KMS-11 (cell line): ENCODE measurements around the gene TCTN3.

Experiments
- H2AFZ ChIP-seq: fragments of 200-600 bp; sonication (generic); 2 replicates; pipeline ENCODE4 v1.6.1; 2016; ENCODE audit warnings: antibody characterized with exemption, mixed run types, low read depth
- H3K27ac ChIP-seq: fragments of 200-600 bp; sonication (generic); 2 replicates; pipeline ENCODE4 v1.6.1; 2016; ENCODE audit warnings: mild to moderate bottlenecking, mixed run types
- H3K27me3 ChIP-seq: fragments of 200-600 bp; sonication (generic); 2 replicates; pipeline ENCODE4 v1.6.1; 2017; ENCODE audit warnings: mild to moderate bottlenecking, low read depth, mixed run types, moderate library complexity; ENCODE audit not compliant: insufficient read depth
- H3K36me3 ChIP-seq: fragments of 200-600 bp; sonication (generic); 2 replicates; pipeline ENCODE4 v1.6.1; 2017; ENCODE audit warnings: mild to moderate bottlenecking, mixed run types; ENCODE audit not compliant: insufficient read depth
- H3K4me1 ChIP-seq: fragments of 200-600 bp; sonication (generic); 2 replicates; pipeline ENCODE4 v1.6.1; 2016; ENCODE audit warnings: mild to moderate bottlenecking, low read depth, mixed run types; ENCODE audit not compliant: poor library complexity, severe bottlenecking
- H3K4me2 ChIP-seq: fragments of 200-600 bp; sonication (generic); 2 replicates; pipeline ENCODE4 v1.7.0; 2016; ENCODE audit warnings: mild to moderate bottlenecking, mixed run types
- H3K4me3 ChIP-seq: fragments of 200-600 bp; sonication (generic); IDR thresholded peaks from 2 replicates; pipeline ENCODE4 v1.6.1; 2017; ENCODE audit warnings: low read depth, low read length, mixed read lengths; ENCODE audit not compliant: insufficient read depth
- H3K79me2 ChIP-seq: fragments of 200-600 bp; sonication (generic); 2 replicates; pipeline ENCODE4 v1.6.1; 2016; ENCODE audit warnings: low read depth, mixed run types; ENCODE audit not compliant: insufficient read depth
- H3K9ac ChIP-seq: fragments of 200-600 bp; sonication (generic); 2 replicates; pipeline ENCODE4 v1.6.1; 2016; ENCODE audit warnings: mild to moderate bottlenecking, mixed run types
- H4K20me1 ChIP-seq: fragments of 200-600 bp; sonication (generic); 2 replicates; pipeline ENCODE4 v1.6.1; 2016; ENCODE audit warnings: mild to moderate bottlenecking, mixed run types; ENCODE audit not compliant: insufficient read depth
- CTCF ChIP-seq: fragments of 200-600 bp; sonication (generic); conservative IDR thresholded peaks from 2 replicates; pipeline ENCODE4 v1.6.1; 2017; ENCODE audit warnings: low read depth, mild to moderate bottlenecking, antibody characterized with exemption, low read length, moderate library complexity, mixed read lengths

TCTN3 gene

GRCh38 chr10:95648138-95648537 lies 45.6 kb downstream of the TCTN3 start:
- Histone ChIP-seq H3K9ac (no peak overlapping the region), H3K27me3 (no peaks in the 10 kb centered on the region), H4K20me1 (no peaks in the 10 kb centered on the region), H3K4me3 (no peak overlapping the region), H3K27ac (no peak overlapping the region), H3K79me2 (no peaks in the 10 kb centered on the region; the same call in 1 of the 2 replicates), H3K4me1 (no peaks in the 10 kb centered on the region), H3K36me3 (peaks cover 10% of the 10 kb centered on the region; the same call in 1 of the 2 replicates), H3K4me2 (no peak overlapping the region), H2AFZ (no peak overlapping the region)
- TF ChIP-seq CTCF: no peak

GRCh38 chr10:95646160-95646559 lies 47.6 kb downstream of the TCTN3 start:
- H3K27ac ChIP-seq: no peak overlapping the region

GRCh38 chr10:95644901-95645300 lies 48.8 kb downstream of the TCTN3 start:
- Histone ChIP-seq H3K27ac (no peak overlapping the region), H3K27me3 (no peaks in the 10 kb centered on the region), H3K4me3 (no peak overlapping the region), H3K79me2 (no peaks in the 10 kb centered on the region), H3K9ac (no peak overlapping the region), H4K20me1 (no peaks in the 10 kb centered on the region), H2AFZ (no peak overlapping the region), H3K4me2 (no peak overlapping the region), H3K36me3 (no peaks in the 10 kb centered on the region), H3K4me1 (no peaks in the 10 kb centered on the region)
- TF ChIP-seq CTCF: no peak

More at GRCh38 chr10:95646160-95646559, 47.6 kb downstream of the TCTN3 start:
- Histone ChIP-seq H3K27me3 (no peaks in the 10 kb centered on the region), H3K4me3 (no peak overlapping the region), H3K9ac (no peak overlapping the region), H3K4me1 (no peaks in the 10 kb centered on the region), H2AFZ (no peak overlapping the region), H4K20me1 (no peaks in the 10 kb centered on the region), H3K79me2 (no peaks in the 10 kb centered on the region; the same call in 1 of the 2 replicates), H3K36me3 (0 out of 2 replicates have a peak, but pooled peaks cover 6% of the 10 kb centered on the region), H3K4me2 (no peak overlapping the region)
- no peak for TF ChIP-seq CTCF

GRCh38 chr10:95640891-95641315 lies 52.8 kb downstream of the TCTN3 start:
- TF ChIP-seq CTCF: no peak
- Histone ChIP-seq H3K9ac (no peak overlapping the region), H4K20me1 (no peaks in the 10 kb centered on the region), H3K27ac (no peak overlapping the region), H2AFZ (no peak overlapping the region), H3K4me1 (no peaks in the 10 kb centered on the region), H3K36me3 (no peaks in the 10 kb centered on the region), H3K4me3 (no peak overlapping the region), H3K4me2 (no peak overlapping the region), H3K79me2 (no peaks in the 10 kb centered on the region), H3K27me3 (no peaks in the 10 kb centered on the region)
